HepG2 (cell line): ENCODE measurements around the gene ICOS. TPM values are rescaled to one million over a fixed set of nuclear protein-coding genes. Genes with fewer than 3 reads are reported as not detected.

Experiments used
- polyA plus RNA-seq, 8 experiments: library from polyadenylated mRNA; depleted of rRNA in 3 of 8; stranded (reverse) in 7 of 8; unstranded in 1 of 8; fragments of >200 nt; fragmentation: Illumina TruSeq in 4 of 8; extraction: Trizol in 4 of 8; gene quantifications; 2 replicates each; pipeline versions ENCODE4 v1.2.1 to v1.2.3, GENCODE V29; 2011 to 2016; ENCODE audit warnings: low read depth in 4 of 8, missing spikeins in 1 of 8, mixed read lengths in 1 of 8; ENCODE audit not compliant: insufficient read depth in 1 of 8
- total RNA-seq, 5 experiments: library from RNA; depleted of rRNA; stranded (reverse); fragments of >200 nt; fragmentation: Illumina TruSeq; extraction: Trizol; gene quantifications; 2 replicates each; pipeline ENCODE4 v1.2.3, GENCODE V29; 2016; ENCODE audit warnings: low read depth in 1 of 5

ICOS gene
- total and polyA plus RNA-seq, 2 of the 13 experiments (the other 11 are each of a cell fraction or from before 2014, with no cell fraction given), result not detected

Other genes with a start within 250 kb of the ICOS start
- not detected in 2 replicates for gene CD28, start 230.1 kb upstream of the ICOS start, total RNA-seq (2016; rRNA removed; fragmentation: Illumina TruSeq; extraction: Trizol)
- gene CD28, start 230.1 kb upstream of the ICOS start, polyA plus RNA-seq (2011; rRNA removed), result not detected in 2 replicates
- not detected in 2 replicates for gene CTLA4, start 69.0 kb upstream of the ICOS start, total RNA-seq (2016; rRNA removed; fragmentation: Illumina TruSeq; extraction: Trizol)
- gene CTLA4, start 69.0 kb upstream of the ICOS start, polyA plus RNA-seq (2011; rRNA removed), result 0.16 TPM in 1 of 2 replicates, not detected in the other